Pancreas (tissue), 10 donors: ENCODE measurements around the gene ENPEP. TPM values are rescaled to one million over a fixed set of nuclear protein-coding genes. Genes with fewer than 3 reads are reported as not detected.
"Not testable (repeated sequence)": the region's sequence is repeated elsewhere in the genome, so short reads cannot be mapped to it uniquely, and the experiment has no call there.

Experiments
- ATAC-seq, 4 donors: fragments of 200-7000 bp; cut with Tn5 transposase; one replicate each; pipeline versions ENCODE4 v1.8.0 to v1.9.1; 2020; ENCODE audit warnings: mild to moderate bottlenecking in 4 of 4, moderate library complexity in 4 of 4
- DNase-seq, 6 donors: peaks; one replicate each; pipeline ENCODE4 v3.0.0-alpha.2; 2020
- FAIRE-seq: peaks from 2 replicates; lab custom pipeline; 2012; peaks lifted over from hg19 to GRCh38; lab: Jason Lieb, UNC
- H3K27ac ChIP-seq, 4 donors: fragments of 200-600 bp; sonication (generic); 1 replicate in 3 of 4; 2 replicates in 1 of 4; pipeline versions ENCODE4 v1.5.0 to v1.8.0; 2020
- H3K27me3 ChIP-seq, 4 donors: fragments of 200-600 bp; one replicate each; pipeline ENCODE4 v1.8.0; 2021
- H3K36me3 ChIP-seq, 3 donors: fragments of 200-600 bp; sonication (generic) in 1 of 3; one replicate each; pipeline versions ENCODE4 v1.5.0 to v1.8.0; 2020 to 2021
- H3K4me1 ChIP-seq, 3 donors: fragments of 200-600 bp; one replicate each; pipeline ENCODE4 v1.8.0; 2021
- H3K4me3 ChIP-seq, 4 donors: fragments of 200-600 bp; sonication (generic) in 2 of 4; one replicate each; pipeline versions ENCODE4 v1.5.0 to v1.8.0; 2020 to 2021
- H3K9me3 ChIP-seq, 4 donors: fragments of 200-600 bp; one replicate each; pipeline ENCODE4 v1.8.0; 2021
- WGBS, 2 donors: extraction: QIAGEN DNeasy Blood & Tissue Kit; methylation state at CpG; one replicate each; pipeline ENCODE4 v1.1.7; 2013; 5-methylcytosine and 5-hydroxymethylcytosine counted together
- intact Hi-C, 3 donors: fragments of 100-400 bp; cut with DNase I; formaldehyde crosslinking; loops; one replicate each; pipeline versions ENCODE4 v1.11.1 to v1.14.2; 2022
- polyA plus RNA-seq, 2 donors: library from polyadenylated mRNA; stranded (reverse); fragments of 200-250 nt; gene quantifications; one replicate each; pipeline ENCODE4 v1.2.3, GENCODE V29; 2013
- total RNA-seq, 6 donors: library from RNA; stranded (reverse); fragmentation: NEBNext Ultra II Directional in 4 of 6; extraction: Animal tissue kit (Norgen Biotek cat#: 25700) in 4 of 6; gene quantifications; one replicate each; pipeline versions ENCODE4 v1.2.1 to v1.2.4, GENCODE V29; 2021 to 2023
- TF ChIP-seq, protein P1 (sequence below), 4 donors: fragments of 200-600 bp; sonication (generic) in 3 of 4; IDR thresholded peaks; one replicate each; pipeline versions ENCODE4 v1.5.0 to v1.8.0; 2021; ENCODE audit warnings: antibody characterized with exemption in 4 of 4
- donor health status: healthy with polysubstance abuse.
- donor health status: DM: no; HTN: no; CAD: no; lungs with moderate emphysema.
- donor health status: DM: no; HTN: no; CAD: no.
- donor health status: control.
- donor health status: control.
- donor health status: Bipolar disorder and iron deficiency.
- donor health status: DM: yes; HTN: yes; CAD: no.
- donor health status: DM: no; HTN: no; CAD: no.
- donor health status: DM: no; HTN: no; CAD: no.
- donor health status: DM: yes; HTN: yes; CAD: no.

ENPEP gene
- total and polyA plus RNA-seq, 8 donors: 0.27 to 3.1 (median 0.75) TPM

DNA sequence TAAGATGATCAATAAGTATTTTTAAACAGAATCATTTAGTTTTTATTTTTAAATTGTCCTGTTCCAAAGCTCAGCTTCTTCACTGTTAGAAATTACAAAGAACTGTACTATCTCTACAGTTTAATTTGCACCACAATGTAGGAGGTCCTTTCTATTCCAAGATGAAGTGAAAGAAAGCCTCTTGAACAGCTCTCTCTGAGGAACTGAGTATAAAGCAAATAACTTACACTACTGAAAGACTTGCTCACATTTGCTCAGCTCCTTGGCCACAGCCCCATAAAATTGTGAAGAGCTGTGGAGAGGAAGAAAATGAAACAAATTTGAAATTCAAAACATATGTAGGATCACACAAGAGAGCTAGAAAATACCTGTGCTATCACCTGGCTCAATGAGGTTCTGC, 68.6 kb downstream of the ENPEP start:
- ATAC-seq (no peak), FAIRE-seq (no peak), DNase-seq (no peak)
- Histone ChIP-seq H3K9me3 (no peaks in the 10 kb centered on the region), H3K36me3 (no peaks in the 10 kb centered on the region), H3K27me3 (no peaks in the 10 kb centered on the region), H3K27ac (no peak overlapping the region), H3K4me1 (no peaks in the 10 kb centered on the region), H3K4me3 (no peak overlapping the region)
- intact Hi-C loops: no loop called here
- TF ChIP-seq, protein P1, sequence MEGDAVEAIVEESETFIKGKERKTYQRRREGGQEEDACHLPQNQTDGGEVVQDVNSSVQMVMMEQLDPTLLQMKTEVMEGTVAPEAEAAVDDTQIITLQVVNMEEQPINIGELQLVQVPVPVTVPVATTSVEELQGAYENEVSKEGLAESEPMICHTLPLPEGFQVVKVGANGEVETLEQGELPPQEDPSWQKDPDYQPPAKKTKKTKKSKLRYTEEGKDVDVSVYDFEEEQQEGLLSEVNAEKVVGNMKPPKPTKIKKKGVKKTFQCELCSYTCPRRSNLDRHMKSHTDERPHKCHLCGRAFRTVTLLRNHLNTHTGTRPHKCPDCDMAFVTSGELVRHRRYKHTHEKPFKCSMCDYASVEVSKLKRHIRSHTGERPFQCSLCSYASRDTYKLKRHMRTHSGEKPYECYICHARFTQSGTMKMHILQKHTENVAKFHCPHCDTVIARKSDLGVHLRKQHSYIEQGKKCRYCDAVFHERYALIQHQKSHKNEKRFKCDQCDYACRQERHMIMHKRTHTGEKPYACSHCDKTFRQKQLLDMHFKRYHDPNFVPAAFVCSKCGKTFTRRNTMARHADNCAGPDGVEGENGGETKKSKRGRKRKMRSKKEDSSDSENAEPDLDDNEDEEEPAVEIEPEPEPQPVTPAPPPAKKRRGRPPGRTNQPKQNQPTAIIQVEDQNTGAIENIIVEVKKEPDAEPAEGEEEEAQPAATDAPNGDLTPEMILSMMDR (IDR thresholded peaks at IDR 0.05): no peak

DNA sequence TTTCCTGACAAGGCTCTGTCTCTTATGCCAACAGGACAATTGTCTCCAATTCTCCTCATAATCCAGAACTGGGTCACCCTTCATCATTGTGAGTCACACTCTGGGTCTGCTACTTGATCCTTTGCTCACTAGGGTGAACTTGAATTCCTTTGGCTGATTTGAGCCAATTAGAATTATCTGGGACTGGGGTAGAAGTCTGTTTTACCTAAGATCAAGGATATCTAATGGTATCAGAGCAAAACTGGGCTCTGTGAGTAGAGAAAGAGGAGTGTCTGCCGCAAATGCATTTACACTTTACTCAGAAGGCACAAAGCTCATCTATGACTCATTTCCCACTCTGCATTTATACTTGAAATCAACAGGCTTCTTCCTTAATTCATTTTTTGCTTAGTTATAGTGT, 74.3 kb downstream of the ENPEP start:
- FAIRE-seq: no peak
- Histone ChIP-seq H3K4me1 (no peaks in the 10 kb centered on the region), H3K27ac (no peak overlapping the region), H3K27me3 (no peaks in the 10 kb centered on the region), H3K4me3 (no peak overlapping the region), H3K9me3 (no peaks in the 10 kb centered on the region), H3K36me3 (no peaks in the 10 kb centered on the region)
- 93 to 96% methylated on average over 1 of the region's 1 CpG for WGBS, 2 donors
- ATAC-seq: no peak
- TF ChIP-seq, protein P1 (IDR thresholded peaks at IDR 0.05): no peak
- intact Hi-C loops: no loop called here
- no peak for DNase-seq

DNA sequence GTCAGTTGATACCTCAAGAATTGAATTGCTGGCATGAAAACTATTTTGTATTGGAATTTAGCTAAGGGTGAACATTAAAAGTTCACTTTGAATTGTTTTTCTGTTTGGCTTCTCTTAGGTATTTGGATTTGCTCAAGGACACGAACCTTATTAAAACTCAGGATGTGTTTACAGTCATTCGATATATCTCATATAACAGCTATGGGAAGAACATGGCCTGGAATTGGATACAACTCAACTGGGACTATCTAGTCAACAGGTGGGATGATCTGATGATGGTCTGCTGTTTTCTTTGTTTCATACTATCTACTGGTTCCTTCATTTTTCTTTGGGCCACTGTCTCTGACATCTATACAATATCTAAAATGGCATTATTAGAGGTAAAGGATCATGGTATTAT, 77.2 kb downstream of the ENPEP start:
- Histone ChIP-seq H3K4me1 (no peaks in the 10 kb centered on the region), H3K27ac (no peak overlapping the region), H3K27me3 (no peaks in the 10 kb centered on the region), H3K36me3 (no peaks in the 10 kb centered on the region), H3K9me3 (no peaks in the 10 kb centered on the region), H3K4me3 (no peak overlapping the region)
- intact Hi-C loops: no loop called here
- TF ChIP-seq, protein P1 (IDR thresholded peaks at IDR 0.05): no peak
- DNase-seq: no peak
- ATAC-seq: no peak
- FAIRE-seq: no peak
- WGBS, 2 donors: 36 to 39% methylated on average over 2 of the region's 2 CpGs

DNA sequence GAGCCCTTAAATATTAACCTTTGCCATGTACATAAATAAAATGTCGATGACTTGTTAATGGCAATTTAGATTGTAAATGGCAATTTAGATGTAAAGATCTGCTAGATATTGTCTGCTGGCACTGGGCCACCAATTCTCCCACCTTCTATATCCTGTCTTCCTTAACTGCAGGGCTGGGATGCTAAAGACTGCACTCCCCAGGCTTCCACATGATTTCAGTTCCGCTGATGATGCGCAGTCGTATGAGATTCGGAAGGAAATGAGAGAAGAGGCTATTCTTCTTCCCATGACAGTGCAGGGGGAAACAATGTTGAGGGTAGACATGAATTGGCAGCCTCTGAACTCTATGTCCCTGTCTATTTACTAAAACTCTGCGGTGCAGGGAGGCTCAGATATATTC, 91.3 kb downstream of the ENPEP start:
- 83 to 89% methylated on average over 6 of the region's 6 CpGs for WGBS, 2 donors
- H3K27me3 ChIP-seq: no peaks in the 10 kb centered on the region
- no peaks in the 10 kb centered on the region for H3K4me1 ChIP-seq
- no peaks in the 10 kb centered on the region for H3K36me3 ChIP-seq
- ATAC-seq: no peak
- no peak for DNase-seq
- TF ChIP-seq, protein P1 (IDR thresholded peaks at IDR 0.05): no peak
- intact Hi-C loops: no loop called here
- FAIRE-seq: no peak
- no peak overlapping the region for H3K27ac ChIP-seq
- H3K4me3 ChIP-seq: no peak overlapping the region
- no peaks in the 10 kb centered on the region for H3K9me3 ChIP-seq

DNA sequence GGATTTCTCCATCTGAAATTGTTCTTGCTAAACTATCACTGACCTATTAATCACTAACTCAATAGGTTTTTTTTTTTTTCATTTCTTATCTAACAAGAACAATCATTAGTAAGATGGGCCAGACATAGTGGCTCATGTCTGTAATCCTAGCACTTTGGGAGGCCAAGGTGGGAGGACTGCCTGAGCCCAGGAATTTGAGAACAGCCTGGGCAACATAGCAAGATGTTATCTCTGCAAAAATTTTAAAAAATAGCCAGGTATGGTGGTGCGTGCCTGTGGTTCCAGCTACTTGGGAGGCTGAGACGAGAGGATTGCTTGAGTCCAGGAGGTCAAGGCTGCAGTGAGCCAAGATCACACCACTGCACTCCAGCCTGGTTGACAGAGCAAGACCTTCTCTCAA, 100.7 kb downstream of the ENPEP start:
- H3K27ac ChIP-seq, H3K9me3 ChIP-seq, DNase-seq, H3K4me1 ChIP-seq, intact Hi-C loops, H3K4me3 ChIP-seq, FAIRE-seq, ATAC-seq, H3K36me3 ChIP-seq, H3K27me3 ChIP-seq: not testable (repeated sequence)
- WGBS, 2 donors: 81 to 90% methylated on average over 2 of the region's 2 CpGs
